Brain microvascular endothelial cell (primary cell): ENCODE results near the gene MACROD1.

ENCODE experiments used
- DNase-seq: peaks from one replicate; pipeline ENCODE4 v3.0.0-alpha.2; 2020
- H3K27ac ChIP-seq: fragments of 250-450 bp; sonication (Bioruptor Pico); 2 replicates; pipeline ENCODE4 v1.5.1; 2020; ENCODE audit warnings: mild to moderate bottlenecking, moderate library complexity
- H3K27me3 ChIP-seq: fragments of 250-450 bp; sonication (Bioruptor Pico); replicated peaks from 2 replicates; pipeline ENCODE4 v1.5.1; 2020; ENCODE audit warnings: mild to moderate bottlenecking
- H3K36me3 ChIP-seq: fragments of 250-450 bp; sonication (Bioruptor Pico); replicated peaks from 2 replicates; pipeline ENCODE4 v1.5.1; 2020; ENCODE audit warnings: mild to moderate bottlenecking
- H3K4me3 ChIP-seq: 2 replicates; pipeline ENCODE4 v1.5.1; 2011; ENCODE audit warnings: low read depth, mild to moderate bottlenecking, control low read depth, low read length, moderate library complexity
- in situ Hi-C: cut with HindIII; loops from 2 replicates; pipeline ENCODE4 v1.10.0; 2017; ENCODE audit warnings: low sequenced_read_pairs, low pct_ligation_motif_present
- TF ChIP-seq, protein P1 (sequence below): IDR thresholded peaks from 2 replicates; pipeline ENCODE4 v1.5.1; 2011; ENCODE audit warnings: low read depth, mild to moderate bottlenecking, moderate library complexity, low read length, control low read depth, inconsistent platforms; ENCODE audit errors: missing control alignments

The MACROD1 gene

DNA sequence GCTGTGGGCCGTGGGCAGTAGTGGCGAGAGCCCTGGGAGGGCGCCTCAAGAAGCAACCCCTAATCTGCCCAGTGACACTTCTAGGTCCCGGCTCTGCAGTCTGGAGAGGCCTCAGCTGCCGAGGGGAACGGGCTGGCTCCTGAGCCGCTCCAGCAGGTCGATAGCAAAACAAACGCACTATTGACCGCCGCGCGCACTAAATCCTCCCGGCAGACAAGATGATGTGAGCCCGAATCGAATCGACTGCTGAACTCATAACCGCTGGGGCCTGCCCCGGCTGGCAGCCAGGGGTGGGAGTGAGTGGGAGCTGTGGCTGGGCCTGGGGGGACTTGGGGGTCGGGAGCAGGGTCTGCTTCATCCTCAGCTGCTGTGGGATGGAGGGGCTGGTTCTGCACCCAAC, 94.1 kb downstream of the MACROD1 start:
- peaks cover 2% of the 10 kb centered on the region for H3K27me3 ChIP-seq
- no peak for DNase-seq

DNA sequence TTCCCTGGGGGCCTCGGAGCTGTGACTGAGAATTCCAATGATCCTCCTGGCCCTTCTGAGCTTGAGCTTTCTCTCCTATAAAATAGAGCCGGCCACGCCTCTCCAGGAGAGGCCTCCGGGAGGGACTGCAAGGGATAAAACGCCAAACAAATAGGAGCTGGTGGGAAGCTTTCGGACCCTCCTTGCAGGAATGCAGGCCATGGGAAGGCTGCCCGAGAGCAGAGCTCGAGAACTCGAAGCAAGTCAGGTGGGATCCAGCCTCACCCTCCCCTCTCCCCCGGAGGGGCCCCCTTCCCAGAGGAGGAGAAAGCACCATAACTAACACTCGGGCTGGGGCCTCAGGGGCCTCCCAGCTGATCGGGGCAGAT, 95.6 kb downstream of the MACROD1 start:
- Histone ChIP-seq H3K27ac (no peak overlapping the region), H3K36me3 (no peaks in the 10 kb centered on the region), H3K4me3 (no peak overlapping the region), H3K27me3 (peaks cover 2% of the 10 kb centered on the region)
- DNase-seq, result no peak
- in situ Hi-C loops, result no loop called here
- TF ChIP-seq, protein P1, sequence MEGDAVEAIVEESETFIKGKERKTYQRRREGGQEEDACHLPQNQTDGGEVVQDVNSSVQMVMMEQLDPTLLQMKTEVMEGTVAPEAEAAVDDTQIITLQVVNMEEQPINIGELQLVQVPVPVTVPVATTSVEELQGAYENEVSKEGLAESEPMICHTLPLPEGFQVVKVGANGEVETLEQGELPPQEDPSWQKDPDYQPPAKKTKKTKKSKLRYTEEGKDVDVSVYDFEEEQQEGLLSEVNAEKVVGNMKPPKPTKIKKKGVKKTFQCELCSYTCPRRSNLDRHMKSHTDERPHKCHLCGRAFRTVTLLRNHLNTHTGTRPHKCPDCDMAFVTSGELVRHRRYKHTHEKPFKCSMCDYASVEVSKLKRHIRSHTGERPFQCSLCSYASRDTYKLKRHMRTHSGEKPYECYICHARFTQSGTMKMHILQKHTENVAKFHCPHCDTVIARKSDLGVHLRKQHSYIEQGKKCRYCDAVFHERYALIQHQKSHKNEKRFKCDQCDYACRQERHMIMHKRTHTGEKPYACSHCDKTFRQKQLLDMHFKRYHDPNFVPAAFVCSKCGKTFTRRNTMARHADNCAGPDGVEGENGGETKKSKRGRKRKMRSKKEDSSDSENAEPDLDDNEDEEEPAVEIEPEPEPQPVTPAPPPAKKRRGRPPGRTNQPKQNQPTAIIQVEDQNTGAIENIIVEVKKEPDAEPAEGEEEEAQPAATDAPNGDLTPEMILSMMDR, result no peak

More for the DNA sequence above, 94.1 kb downstream of the MACROD1 start:
- in situ Hi-C loops, result no loop called here
- no peak overlapping the region for H3K4me3 ChIP-seq
- TF ChIP-seq, protein P1, result no peak
- H3K36me3 ChIP-seq, result no peaks in the 10 kb centered on the region
- H3K27ac ChIP-seq, result no peak overlapping the region

DNA sequence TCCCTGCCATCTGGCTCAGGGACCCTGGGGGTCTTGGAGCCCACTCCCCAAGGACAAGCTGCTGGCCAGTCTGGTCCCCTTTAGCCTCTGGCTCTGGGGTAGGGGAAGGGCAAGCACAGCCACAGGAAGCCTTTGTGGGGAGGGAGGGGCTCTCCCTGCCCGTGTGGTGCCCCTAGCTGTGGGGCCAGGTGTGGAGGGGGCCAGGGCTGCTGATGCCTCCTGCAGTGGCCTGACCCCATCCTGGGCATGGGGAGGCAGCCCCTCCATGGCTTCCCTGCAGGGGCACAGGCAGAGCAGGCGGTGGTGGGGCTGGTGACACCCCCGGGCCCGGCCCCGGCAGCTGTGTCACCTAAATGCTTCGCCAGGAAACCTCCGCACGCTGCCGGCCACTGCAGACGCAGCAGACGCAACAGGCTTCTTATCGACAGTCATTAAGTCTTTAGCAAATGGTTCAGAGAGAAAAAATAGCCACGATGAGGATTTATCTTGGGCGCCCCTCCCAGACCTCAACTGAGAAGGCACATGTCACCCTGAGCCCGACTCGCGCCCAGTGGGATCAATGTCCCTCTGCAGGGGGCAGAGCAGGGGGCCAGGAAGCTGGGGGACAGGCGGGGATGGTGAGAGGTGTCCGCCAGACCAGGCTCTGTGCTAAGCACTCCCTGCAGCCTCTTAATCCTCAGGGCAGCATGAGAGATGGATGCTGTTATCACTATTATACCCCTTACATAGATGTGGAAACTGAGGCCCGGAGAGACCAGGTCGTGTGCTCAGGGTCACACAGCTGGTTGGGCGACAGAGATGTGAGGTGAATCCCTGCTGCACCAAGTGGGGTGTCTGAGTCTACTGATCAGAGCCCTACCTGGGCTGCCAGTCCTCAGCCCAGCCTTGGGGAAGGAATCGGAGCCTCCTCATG, 96.3 kb downstream of the MACROD1 start:
- Histone ChIP-seq H3K36me3 (no peaks in the 10 kb centered on the region), H3K27ac (no peak overlapping the region), H3K27me3 (peaks cover 2% of the 10 kb centered on the region), H3K4me3 (no peak overlapping the region)
- no peak for DNase-seq
- in situ Hi-C loops, result no loop called here
- TF ChIP-seq, protein P1, result no peak

DNA sequence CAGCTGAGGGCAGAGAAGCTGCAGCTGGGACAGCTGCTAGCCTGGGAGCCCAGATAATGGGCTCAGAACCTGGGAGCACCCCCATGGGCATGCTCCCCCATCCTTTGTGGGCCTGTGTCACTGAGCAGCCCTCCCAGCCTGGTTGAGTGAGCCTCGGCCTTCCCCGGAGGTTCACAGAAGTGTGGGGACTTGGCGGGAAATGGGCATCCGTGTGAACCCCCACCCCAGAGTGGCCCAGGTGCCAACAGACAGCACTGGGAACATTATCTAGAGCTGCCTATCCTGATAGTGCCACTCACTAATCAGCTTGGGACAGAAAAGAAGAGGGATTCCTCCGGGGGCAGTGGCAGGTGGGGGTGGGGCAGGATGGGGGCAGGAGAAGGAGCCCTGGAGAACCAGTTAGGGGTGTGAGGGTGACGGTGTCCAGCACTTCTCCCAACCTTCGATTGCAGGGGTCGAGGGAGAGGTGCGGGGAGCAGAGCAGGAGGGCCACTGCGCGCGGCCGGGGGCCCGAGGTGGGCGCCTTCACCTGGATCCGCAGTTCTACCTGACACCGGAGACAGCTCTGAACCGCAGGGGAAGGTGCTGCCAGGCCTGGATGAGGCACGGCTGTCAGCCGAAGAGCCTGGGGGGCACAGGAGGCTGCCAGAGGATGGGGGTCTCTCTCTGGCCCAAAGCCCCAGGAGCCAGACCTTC, 97.1 kb downstream of the MACROD1 start:
- no peaks in the 10 kb centered on the region for H3K36me3 ChIP-seq
- in situ Hi-C loops, result no loop called here

DNA sequence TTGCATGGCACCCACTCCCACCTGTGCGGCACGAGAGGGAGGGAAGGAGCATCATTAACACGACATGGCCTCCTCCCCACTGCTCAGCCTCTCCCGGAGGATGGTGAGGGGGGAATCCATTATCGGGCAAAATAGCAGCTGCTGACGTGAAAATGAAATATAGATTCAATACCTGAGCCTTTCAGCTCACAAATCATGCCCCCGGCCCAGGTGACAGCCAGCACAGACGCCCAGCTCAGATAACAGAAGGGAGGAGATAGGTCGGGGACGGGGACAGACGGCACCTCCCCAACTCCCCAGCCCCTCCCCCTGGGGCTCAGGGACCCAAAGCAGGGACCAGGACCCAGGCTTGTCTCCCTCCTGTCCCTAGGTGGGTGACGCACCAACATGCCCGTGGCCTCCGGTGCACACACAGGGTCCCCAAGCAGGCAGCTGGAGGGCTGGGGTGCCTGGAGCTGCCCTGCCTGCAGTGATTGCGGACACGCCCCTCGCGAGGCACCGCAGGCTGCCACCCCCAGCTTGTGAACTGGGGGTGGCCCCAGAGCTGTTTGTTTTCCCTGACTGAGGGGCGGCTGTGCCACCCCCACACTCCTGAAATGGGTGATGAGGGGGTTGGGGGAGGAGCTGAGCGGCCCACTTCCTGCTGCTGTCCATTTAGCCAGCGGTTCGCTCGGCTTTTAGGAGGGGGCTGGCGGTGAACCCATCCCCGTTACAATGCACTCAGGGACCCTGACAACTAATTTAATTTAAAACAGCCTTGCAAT, 98.5 kb downstream of the MACROD1 start:
- in situ Hi-C loops, result no loop called here
- TF ChIP-seq, protein P1, result no peak
- Histone ChIP-seq H3K36me3 (no peaks in the 10 kb centered on the region), H3K4me3 (no peak overlapping the region), H3K27ac (no peak overlapping the region), H3K27me3 (peaks cover 2% of the 10 kb centered on the region)
- no peak for DNase-seq

More for the DNA sequence above, 97.1 kb downstream of the MACROD1 start:
- DNase-seq, result no peak
- Histone ChIP-seq H3K27me3 (peaks cover 2% of the 10 kb centered on the region), H3K27ac (no peak overlapping the region), H3K4me3 (no peak overlapping the region)
- TF ChIP-seq, protein P1, result no peak
